ENCODE measurements around the gene GIMAP6.
A peak's percentile ranks its signal among the peaks of the same experiment; 100 is the strongest.

GIMAP6 gene

GRCh38 chr7:150595361-150595760, 36.8 kb downstream of the GIMAP6 start:
- no peak for DNase-seq (ENCODE audit: low read depth in 2 of 2)
- no peak for TF ChIP-seq CTCF (IDR thresholded peaks at IDR 0.05; ENCODE audit: low read depth, low read length)
- H3K4me3 ChIP-seq (replicated peaks in 1 of 2; ENCODE audit: low read depth in 2 of 2, low read length in 2 of 2) = no peak overlapping the region

- DNase-seq (ENCODE audit: low read depth in 2 of 2) = no peak
- H3K4me3 ChIP-seq (replicated peaks in 1 of 2; ENCODE audit: low read depth in 2 of 2, low read length in 2 of 2) = no peak overlapping the region
- TF ChIP-seq CTCF (IDR thresholded peaks at IDR 0.05; ENCODE audit: low read depth, low read length) = no peak
Measured at GRCh38 chr7:150594805-150595204, 37.4 kb downstream of the GIMAP6 start.

- DNase-seq (ENCODE audit: low read depth in 2 of 2) = no peak
- no peak overlapping the region for H3K4me3 ChIP-seq (replicated peaks in 1 of 2; ENCODE audit: low read depth in 2 of 2, low read length in 2 of 2)
- no peak for TF ChIP-seq CTCF (IDR thresholded peaks at IDR 0.05; ENCODE audit: low read depth, low read length)
Measured at GRCh38 chr7:150587551-150587950, 44.6 kb downstream of the GIMAP6 start.

- no peak overlapping the region for H3K4me3 ChIP-seq (replicated peaks in 1 of 2; ENCODE audit: low read depth in 2 of 2, low read length in 2 of 2)
- DNase-seq (ENCODE audit: low read depth in 2 of 2) = peak; percentile 2 to 32
- no peak for TF ChIP-seq CTCF (IDR thresholded peaks at IDR 0.05; ENCODE audit: low read depth, low read length)
Measured at GRCh38 chr7:150586785-150587152, 45.4 kb downstream of the GIMAP6 start.

GRCh38 chr7:150586068-150586784, 46.0 kb downstream of the GIMAP6 start:
- TF ChIP-seq CTCF (IDR thresholded peaks at IDR 0.05; ENCODE audit: low read depth, low read length) = no peak
- no peak for DNase-seq (ENCODE audit: low read depth in 2 of 2)
- no peak overlapping the region for H3K4me3 ChIP-seq (replicated peaks in 1 of 2; ENCODE audit: low read depth in 2 of 2, low read length in 2 of 2)

GRCh38 chr7:150585199-150585598, 47.0 kb downstream of the GIMAP6 start:
- TF ChIP-seq CTCF (IDR thresholded peaks at IDR 0.05; ENCODE audit: low read depth, low read length) = no peak
- no peak overlapping the region for H3K4me3 ChIP-seq (replicated peaks in 1 of 2; ENCODE audit: low read depth in 2 of 2, low read length in 2 of 2)
- no peak for DNase-seq (ENCODE audit: low read depth in 2 of 2)
